Uterus (tissue), 4 donors: Measurements from ENCODE around the gene EYS. TPM values are rescaled to one million over a fixed set of nuclear protein-coding genes. Genes with fewer than 3 reads are reported as not detected.

Source experiments
- DNase-seq, 2 donors: peaks; one replicate each; pipeline ENCODE4 v3.0.0-alpha.2; 2019 to 2020
- H3K27ac ChIP-seq, 2 donors: fragments of 200-600 bp; sonication (generic); 1 replicate in 1 of 2; 2 replicates in 1 of 2; pipeline ENCODE4 v1.5.1; 2016 to 2018
- H3K27me3 ChIP-seq, 2 donors: fragments of 200-600 bp; sonication (generic); one replicate each; pipeline ENCODE4 v1.5.1; 2018 to 2019; ENCODE audit warnings: control low read depth in 1 of 2
- H3K36me3 ChIP-seq, 2 donors: fragments of 200-600 bp; sonication (generic); one replicate each; pipeline ENCODE4 v1.5.1; 2019; ENCODE audit warnings: control low read depth in 1 of 2
- H3K4me1 ChIP-seq, 2 donors: fragments of 200-600 bp; sonication (generic); one replicate each; pipeline ENCODE4 v1.5.1; 2018 to 2019; ENCODE audit warnings: control low read depth in 1 of 2
- H3K4me3 ChIP-seq, 2 donors: fragments of 200-600 bp; sonication (generic); 1 replicate in 1 of 2; 2 replicates in 1 of 2; pipeline ENCODE4 v1.5.1; 2018 to 2019; ENCODE audit warnings: mild to moderate bottlenecking in 1 of 2
- H3K9me3 ChIP-seq, 2 donors: fragments of 200-600 bp; sonication (generic); one replicate each; pipeline ENCODE4 v1.5.1; 2019; ENCODE audit warnings: control low read depth in 1 of 2
- POLR2A ChIP-seq, 2 donors: fragments of 450-650 bp; IDR thresholded peaks; one replicate each; pipeline ENCODE4 v1.6.1; 2016; ENCODE audit warnings: antibody characterized with exemption in 2 of 2, mild to moderate bottlenecking in 1 of 2, moderate library complexity in 1 of 2
- intact Hi-C: fragments of 100-400 bp; cut with DNase I; formaldehyde crosslinking; loops from one replicate; pipeline ENCODE4 v1.15.1; 2023; ENCODE audit warnings: low total_unique reads
- total RNA-seq, 4 donors: library from RNA; depleted of rRNA in 3 of 4; stranded (reverse); fragments of >200 nt in 3 of 4; gene quantifications; one replicate each; pipeline versions ENCODE4 v1.1.0 to v1.2.4, GENCODE V29; 2014 to 2023
- TF ChIP-seq, protein P1 (sequence below), 4 experiments: fragments of 200-600 bp in 2 of 4; fragments of 450-650 bp in 2 of 4; sonication (generic) in 2 of 4; IDR thresholded peaks; one replicate each; pipeline ENCODE4 v1.5.1; 2016 to 2019; ENCODE audit warnings: antibody characterized with exemption in 4 of 4, mild to moderate bottlenecking in 2 of 4, moderate library complexity in 1 of 4
- donor health status: DM: yes; HTN: yes; CAD: no.

Gene EYS
- total RNA-seq, 4 donors from 2014 or later = 1.3 TPM; not detected in 3

DNA sequence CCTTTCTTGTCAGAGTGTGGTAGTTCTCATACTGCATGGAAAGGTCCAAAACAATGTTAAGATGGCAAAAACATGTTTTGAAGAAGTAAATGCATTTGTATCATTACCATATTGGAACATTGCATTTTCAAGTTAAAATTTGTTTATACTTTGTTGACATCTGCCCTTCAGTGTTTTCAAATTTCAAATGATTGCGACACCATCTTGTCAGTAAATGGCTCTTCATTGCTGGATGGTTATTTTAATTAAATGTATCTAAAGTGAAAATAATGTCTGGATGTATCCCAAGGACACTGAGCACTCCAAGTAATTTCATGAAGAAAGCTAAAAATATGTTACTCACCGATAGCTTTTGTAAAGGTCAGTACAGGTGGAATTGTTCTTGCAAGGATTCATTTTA is 761.6 kb downstream of the EYS start:
- TF ChIP-seq POLR2A (IDR thresholded peaks at IDR 0.05) = no peak
- H3K36me3 ChIP-seq = no peaks in the 10 kb centered on the region
- H3K4me1 ChIP-seq = no peaks in the 10 kb centered on the region
- no peak for DNase-seq
- no peak overlapping the region for H3K4me3 ChIP-seq
- no peaks in the 10 kb centered on the region for H3K27me3 ChIP-seq
- intact Hi-C loops = no loop called here
- H3K9me3 ChIP-seq = no peaks in the 10 kb centered on the region
- H3K27ac ChIP-seq = no peak overlapping the region

DNA sequence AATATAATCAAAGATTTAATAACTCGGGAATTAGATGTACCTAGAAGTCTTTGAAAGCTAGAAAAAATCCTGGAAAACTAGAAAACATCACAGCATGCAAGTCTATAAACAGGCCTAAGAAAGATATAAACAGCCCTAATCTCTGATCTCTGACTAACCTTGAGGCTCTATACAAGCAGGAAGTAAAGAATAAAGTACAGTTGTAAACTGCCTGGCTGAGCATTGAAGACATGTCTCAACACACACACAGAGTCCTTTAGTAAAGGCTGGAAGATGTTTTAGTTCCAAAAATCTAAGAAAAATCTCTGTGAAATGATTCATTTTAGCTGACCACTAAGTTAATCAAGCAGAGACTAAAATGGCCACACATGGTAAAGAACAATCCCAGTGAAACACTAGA is 774.5 kb downstream of the EYS start:
- H3K27ac ChIP-seq = no peak overlapping the region
- no peak for TF ChIP-seq POLR2A (IDR thresholded peaks at IDR 0.05)
- TF ChIP-seq, protein P1, sequence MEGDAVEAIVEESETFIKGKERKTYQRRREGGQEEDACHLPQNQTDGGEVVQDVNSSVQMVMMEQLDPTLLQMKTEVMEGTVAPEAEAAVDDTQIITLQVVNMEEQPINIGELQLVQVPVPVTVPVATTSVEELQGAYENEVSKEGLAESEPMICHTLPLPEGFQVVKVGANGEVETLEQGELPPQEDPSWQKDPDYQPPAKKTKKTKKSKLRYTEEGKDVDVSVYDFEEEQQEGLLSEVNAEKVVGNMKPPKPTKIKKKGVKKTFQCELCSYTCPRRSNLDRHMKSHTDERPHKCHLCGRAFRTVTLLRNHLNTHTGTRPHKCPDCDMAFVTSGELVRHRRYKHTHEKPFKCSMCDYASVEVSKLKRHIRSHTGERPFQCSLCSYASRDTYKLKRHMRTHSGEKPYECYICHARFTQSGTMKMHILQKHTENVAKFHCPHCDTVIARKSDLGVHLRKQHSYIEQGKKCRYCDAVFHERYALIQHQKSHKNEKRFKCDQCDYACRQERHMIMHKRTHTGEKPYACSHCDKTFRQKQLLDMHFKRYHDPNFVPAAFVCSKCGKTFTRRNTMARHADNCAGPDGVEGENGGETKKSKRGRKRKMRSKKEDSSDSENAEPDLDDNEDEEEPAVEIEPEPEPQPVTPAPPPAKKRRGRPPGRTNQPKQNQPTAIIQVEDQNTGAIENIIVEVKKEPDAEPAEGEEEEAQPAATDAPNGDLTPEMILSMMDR (IDR thresholded peaks at IDR 0.05) = no peak
- H3K27me3 ChIP-seq = no peaks in the 10 kb centered on the region
- intact Hi-C loops = no loop called here
- H3K9me3 ChIP-seq = no peaks in the 10 kb centered on the region
- no peak for DNase-seq
- no peaks in the 10 kb centered on the region for H3K4me1 ChIP-seq
- no peaks in the 10 kb centered on the region for H3K36me3 ChIP-seq
- no peak overlapping the region for H3K4me3 ChIP-seq

DNA sequence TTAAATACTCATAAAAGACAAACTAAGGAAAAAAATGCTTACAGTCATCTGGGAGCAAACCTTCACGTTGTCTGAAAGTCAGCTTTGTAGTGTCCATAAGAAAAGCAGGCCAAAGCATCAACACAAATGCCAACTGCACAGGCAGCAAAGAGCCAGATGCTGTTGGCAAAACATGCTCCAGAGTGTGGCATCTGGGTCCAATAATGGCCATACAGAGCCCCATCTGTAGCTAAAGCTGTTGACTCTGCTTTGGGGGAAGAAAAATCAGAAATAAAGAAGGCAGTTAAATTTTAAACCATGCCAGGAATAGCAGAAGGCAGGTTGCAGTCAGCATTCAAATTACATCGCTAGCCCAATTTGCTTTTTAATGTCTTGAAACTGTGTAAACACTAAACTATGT is 776.3 kb downstream of the EYS start:
- Histone ChIP-seq H3K9me3 (no peaks in the 10 kb centered on the region), H3K4me3 (no peak overlapping the region), H3K4me1 (no peaks in the 10 kb centered on the region), H3K27ac (no peak overlapping the region), H3K27me3 (no peaks in the 10 kb centered on the region), H3K36me3 (no peaks in the 10 kb centered on the region)
- no peak for DNase-seq
- intact Hi-C loops = no loop called here
- TF ChIP-seq, protein P1 (IDR thresholded peaks at IDR 0.05) = no peak
- no peak for TF ChIP-seq POLR2A (IDR thresholded peaks at IDR 0.05)

DNA sequence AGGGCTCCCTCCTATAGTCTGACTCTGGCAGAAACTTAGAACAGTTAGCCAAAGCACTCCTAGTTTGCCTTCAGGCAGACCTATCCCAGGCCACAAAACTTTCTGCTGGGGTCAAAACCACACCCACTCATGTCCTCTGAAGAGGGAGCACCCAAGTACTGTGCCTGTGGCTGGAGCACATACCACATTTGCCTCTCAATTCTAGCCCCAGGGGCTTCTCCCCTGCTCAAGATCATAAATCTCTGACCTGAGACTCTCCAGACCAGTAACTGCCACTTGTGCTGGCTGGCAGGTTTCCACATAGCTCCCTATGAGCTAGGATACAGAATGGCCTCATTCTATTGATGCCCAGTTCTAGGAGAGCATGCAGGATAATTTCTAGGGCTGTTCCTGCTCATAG is 781.0 kb downstream of the EYS start:
- Histone ChIP-seq H3K27me3 (no peaks in the 10 kb centered on the region), H3K9me3 (no peaks in the 10 kb centered on the region), H3K4me3 (no peak overlapping the region), H3K27ac (no peak overlapping the region), H3K4me1 (no peaks in the 10 kb centered on the region), H3K36me3 (no peaks in the 10 kb centered on the region)
- no peak for TF ChIP-seq POLR2A (IDR thresholded peaks at IDR 0.05)
- TF ChIP-seq, protein P1 (IDR thresholded peaks at IDR 0.05) = no peak
- intact Hi-C loops = no loop called here
- DNase-seq = no peak

DNA sequence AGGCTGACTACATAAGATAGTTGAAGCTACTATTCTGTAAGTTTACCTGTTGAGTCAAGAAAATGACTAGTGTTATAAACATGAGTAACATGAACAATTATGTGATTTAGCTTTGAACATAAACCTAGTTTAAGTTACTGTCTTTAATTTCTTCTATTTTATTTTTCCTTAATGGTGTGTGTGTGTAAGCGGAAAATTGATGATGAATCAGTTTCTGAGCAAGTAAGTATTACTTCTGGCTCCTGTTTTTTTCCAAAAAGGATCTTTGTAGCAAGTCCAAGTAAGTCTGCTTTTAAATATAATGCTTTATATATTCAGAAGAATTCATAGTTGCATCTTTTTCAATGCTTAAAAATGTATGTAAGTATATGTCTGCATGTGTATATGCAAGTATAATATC is 786.8 kb downstream of the EYS start:
- Histone ChIP-seq H3K27me3 (no peaks in the 10 kb centered on the region), H3K27ac (no peak overlapping the region), H3K9me3 (no peaks in the 10 kb centered on the region), H3K4me3 (no peak overlapping the region), H3K36me3 (no peaks in the 10 kb centered on the region), H3K4me1 (no peaks in the 10 kb centered on the region)
- DNase-seq = no peak
- TF ChIP-seq POLR2A (IDR thresholded peaks at IDR 0.05) = no peak
- TF ChIP-seq, protein P1 (IDR thresholded peaks at IDR 0.05) = no peak
- intact Hi-C loops = no loop called here

DNA sequence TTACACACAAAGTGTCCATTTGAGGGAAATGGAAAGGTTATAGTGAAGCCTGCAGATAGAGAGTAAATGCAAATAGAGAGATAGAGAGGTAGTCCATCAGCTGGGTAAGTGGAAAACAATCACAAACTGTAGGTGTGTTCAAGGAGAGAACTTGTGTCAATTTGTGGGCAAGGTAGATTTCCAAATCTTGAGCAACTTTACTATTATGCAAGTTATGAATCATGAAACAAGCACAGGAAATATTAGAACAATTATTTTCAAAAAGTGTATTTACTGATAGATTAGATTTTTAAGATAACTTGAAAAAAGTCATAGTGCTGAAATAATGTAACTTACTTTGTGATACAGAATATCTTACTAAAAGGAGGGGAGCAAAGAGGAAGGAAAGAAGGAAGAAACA is 792.9 kb downstream of the EYS start:
- Histone ChIP-seq H3K27me3 (no peaks in the 10 kb centered on the region), H3K9me3 (no peaks in the 10 kb centered on the region), H3K4me3 (no peak overlapping the region), H3K36me3 (no peaks in the 10 kb centered on the region), H3K4me1 (no peaks in the 10 kb centered on the region), H3K27ac (no peak overlapping the region)
- intact Hi-C loops = no loop called here
- DNase-seq = no peak
- TF ChIP-seq POLR2A (IDR thresholded peaks at IDR 0.05) = no peak
